OCI-LY3 (cell line): ENCODE data around the gene ARHGAP5.

Experiments
- CTCF ChIP-seq: fragments of 200-600, 300-600 bp; sonication (generic); IDR thresholded peaks from 2 replicates; pipeline ENCODE4 v1.5.1; 2014; ENCODE audit warnings: antibody characterized with exemption, low read length, low read depth
- EZH2phosphoT487 ChIP-seq: fragments of 200-600 bp; shearing (Covaris generic); IDR thresholded peaks from 2 replicates; pipeline ENCODE4 v1.6.1; 2018; ENCODE audit warnings: antibody characterized with exemption, mixed run types, low read depth

- TF ChIP-seq CTCF: no peak
- TF ChIP-seq EZH2phosphoT487: no peak
These were observed 125.4 kb downstream of the ARHGAP5 start for GRCh38 chr14:32202491-32202997.
